Endothelial cell of umbilical vein (primary cell): Measurements from ENCODE around the gene TTF1.

Experiments
- CTCF ChIP-seq, 2 donors: IDR thresholded peaks; 1 replicate in 1 of 2; 2 replicates in 1 of 2; pipeline ENCODE4 v1.5.1; 2011; ENCODE audit warnings: low read length in 2 of 2, mild to moderate bottlenecking in 2 of 2, moderate library complexity in 2 of 2, control low read depth in 1 of 2, inconsistent platforms in 1 of 2, low read depth in 1 of 2; ENCODE audit not compliant: insufficient read depth in 1 of 2; ENCODE audit errors: extremely low read depth in 1 of 2
- EZH2 ChIP-seq: IDR thresholded peaks from 2 replicates; pipeline ENCODE4 v1.6.1; 2012; ENCODE audit warnings: borderline replicate concordance, low read depth, mild to moderate bottlenecking, moderate library complexity, low read length, inconsistent platforms; ENCODE audit not compliant: severe bottlenecking
- FOS ChIP-seq: IDR thresholded peaks from 2 replicates; pipeline ENCODE4 v1.6.1; 2011; ENCODE audit warnings: mild to moderate bottlenecking, low read length, moderate library complexity, borderline replicate concordance; ENCODE audit not compliant: insufficient read depth
- GATA2 ChIP-seq: IDR thresholded peaks from 2 replicates; pipeline ENCODE4 v1.7.0; 2011; ENCODE audit warnings: low read depth, mild to moderate bottlenecking, moderate library complexity, mixed read lengths, low read length; ENCODE audit not compliant: insufficient read length, insufficient read depth
- JUN ChIP-seq: IDR thresholded peaks from 2 replicates; pipeline ENCODE4 v1.6.1; 2011; ENCODE audit warnings: borderline replicate concordance, low read depth; ENCODE audit not compliant: insufficient read length, insufficient read depth
- MAX ChIP-seq: IDR thresholded peaks from 2 replicates; pipeline ENCODE4 v1.6.1; 2011; ENCODE audit not compliant: insufficient read depth, insufficient read length
- POLR2A ChIP-seq: IDR thresholded peaks from 2 replicates; pipeline ENCODE4 v1.6.1; 2012; ENCODE audit warnings: low read depth, mild to moderate bottlenecking, control low read depth, low read length
- POLR2AphosphoS5 ChIP-seq: IDR thresholded peaks from 2 replicates; pipeline ENCODE4 v1.6.1; 2012; ENCODE audit warnings: low read depth, mild to moderate bottlenecking, control low read depth, low read length, moderate library complexity; ENCODE audit not compliant: insufficient read depth

- TF ChIP-seq FOS (no peak), POLR2A (no peak), CTCF (IDR thresholded peaks at IDR 0.05; ENCODE audit: extremely low read depth in 1 of 2, insufficient read depth in 1 of 2, low read depth in 1 of 2, low read length in 2 of 2) (no peak), POLR2AphosphoS5 (no peak), EZH2 (no peak), GATA2 (no peak), JUN (no peak), MAX (no peak)
Observed at GRCh38 chr9:132391449-132391848, 15.2 kb downstream of the TTF1 start.
